ENCODE measurements around the gene PIM2. TPM values are rescaled to one million over a fixed set of nuclear protein-coding genes. Genes with fewer than 3 reads are reported as not detected.

PIM2 gene
- total RNA-seq, 1 experiment from 2014 or later = 15.6 TPM

- TF ChIP-seq FOSL1 (IDR thresholded peaks at IDR 0.05; ENCODE audit: low read depth) = no peak
- no peak for TF ChIP-seq SIN3A (IDR thresholded peaks at IDR 0.05; ENCODE audit: low read depth)
- no peak for TF ChIP-seq CBX3 (IDR thresholded peaks at IDR 0.05; ENCODE audit: low read depth)
- TF ChIP-seq EZH2 (IDR thresholded peaks at IDR 0.05) = no peak
- TF ChIP-seq TCF7L2 (IDR thresholded peaks at IDR 0.05; ENCODE audit: borderline replicate concordance, extremely low read depth, insufficient read depth, insufficient read length) = no peak
- TF ChIP-seq ATF3 (IDR thresholded peaks at IDR 0.05) = no peak
- no peak for TF ChIP-seq EGR1 (IDR thresholded peaks at IDR 0.05; ENCODE audit: low read depth)
- no peak for TF ChIP-seq SRF (IDR thresholded peaks at IDR 0.05; ENCODE audit: low read depth)
- no peak for TF ChIP-seq SP1 (IDR thresholded peaks at IDR 0.05; ENCODE audit: low read depth)
- TF ChIP-seq CEBPB (IDR thresholded peaks at IDR 0.05; ENCODE audit: low read depth) = no peak
- TF ChIP-seq YY1 (IDR thresholded peaks at IDR 0.05; ENCODE audit: extremely low read depth, insufficient replicate concordance, low read depth, low read length) = no peak
- no peak for TF ChIP-seq JUND (IDR thresholded peaks at IDR 0.05)
- ChIA-PET RAD21 (ENCODE audit: low non-redundant PET in 1 of 2, low total read pairs in 2 of 2, uncharacterized antibody in 2 of 2, unreplicated experiment in 2 of 2) (no interaction called here), POLR2A (no interaction called here), CTCF (no interaction called here)
- Histone ChIP-seq H3K9me2 (ENCODE audit: insufficient read depth) (no peaks in the 10 kb centered on the region), H3K4me1 (ENCODE audit: control insufficient read depth in 1 of 2, insufficient read depth in 2 of 2, low read length in 2 of 2) (peaks cover 5 to 19% of the 10 kb centered on the region in 2 experiments; a peak in 2 of 4 replicates), H3K79me2 (ENCODE audit: insufficient read depth, low read length) (peaks cover 24% of the 10 kb centered on the region), H3K4me2 (ENCODE audit: low read length) (no peak overlapping the region), H2AFZ (ENCODE audit: low read depth, low read length, poor library complexity, severe bottlenecking) (no peak overlapping the region), H3K4me3 (replicated peaks in 1 of 2; ENCODE audit: low read depth in 1 of 2, low read length in 2 of 2) (no peak overlapping the region), H3K27me3 (ENCODE audit: insufficient read depth, low read length) (no peaks in the 10 kb centered on the region), H3K27ac (ENCODE audit: low read depth, low read length) (no peak overlapping the region), H3K9ac (ENCODE audit: low read length) (no peak overlapping the region), H3K9me3 (ENCODE audit: control insufficient read depth in 1 of 2, insufficient read depth in 1 of 2, low read depth in 1 of 2, low read length in 2 of 2) (no peaks in the 10 kb centered on the region), H4K20me1 (ENCODE audit: insufficient read depth) (no peaks in the 10 kb centered on the region), H3K36me3 (ENCODE audit: control insufficient read depth in 1 of 2, insufficient read depth in 2 of 2, low read length in 2 of 2) (peaks cover 3 to 6% of the 10 kb centered on the region in 2 experiments; a peak in 3 of 4 replicates)
- no TSS peak for BruUV-seq (replicated peaks)
- intact Hi-C loops (cut with micrococcal nuclease) = loop anchor here (2.0 to 5.0 kb wide), 2 partner anchors 37 to 158 kb away; partner anchors contain the start of genes GLOD5 and OTUD5
- no peak for DNase-seq (ENCODE audit: low read depth, low spot score)
- no peak for ATAC-seq
Observed at GRCh38 chrX:48919947-48920717, 1.3 kb upstream of the PIM2 start.
